Thyroid gland (tissue), 4 donors: ENCODE measurements around the gene PLCD3.
A peak's percentile ranks its signal among the peaks of the same experiment; 100 is the strongest.

Source experiments
- CTCF ChIP-seq, 6 experiments: fragments of 200-600 bp in 3 of 6; fragments of 450-650 bp in 3 of 6; sonication (generic) in 3 of 6; IDR thresholded peaks; one replicate each; pipeline ENCODE4 v1.5.1; 2016 to 2019; ENCODE audit warnings: antibody characterized with exemption in 6 of 6, mild to moderate bottlenecking in 2 of 6, inconsistent platforms in 1 of 6, moderate library complexity in 1 of 6
- POLR2A ChIP-seq, 2 donors: fragments of 450-650 bp; IDR thresholded peaks; one replicate each; pipeline ENCODE4 v1.6.1; 2017; ENCODE audit warnings: antibody characterized with exemption in 2 of 2, mild to moderate bottlenecking in 2 of 2, moderate library complexity in 1 of 2

- TF ChIP-seq CTCF (IDR thresholded peaks at IDR 0.05) (peak; percentile 99 to 100 (median 100)), POLR2A (IDR thresholded peaks at IDR 0.05) (peak in 1 of 2 donors; percentile 68)
Observed at GRCh38 chr17:45135192-45135977, 3.1 kb upstream of the PLCD3 start, which contains the start of gene ACBD4.
